Keratinocyte (primary cell): ENCODE data around the gene CCNG2.

Source experiments
- EZH2 ChIP-seq: IDR thresholded peaks from one replicate; pipeline ENCODE4 v1.6.1; 2012; ENCODE audit warnings: inconsistent platforms, mild to moderate bottlenecking, low read length, moderate library complexity
- TF ChIP-seq, protein P1 (sequence below), 3 experiments: IDR thresholded peaks in 1 of 3; conservative IDR thresholded peaks in 1 of 3; optimal IDR thresholded peaks in 1 of 3; 2 replicates in 2 of 3; 3 replicates in 1 of 3; pipeline versions ENCODE3 to v1.5.1; 2011; ENCODE audit warnings: low read length in 3 of 3, mild to moderate bottlenecking in 3 of 3, moderate library complexity in 2 of 3, control low read depth in 1 of 3, inconsistent platforms in 1 of 3; ENCODE audit not compliant: insufficient read depth in 2 of 3; ENCODE audit errors: extremely low read depth in 1 of 3

- TF ChIP-seq, protein P1, sequence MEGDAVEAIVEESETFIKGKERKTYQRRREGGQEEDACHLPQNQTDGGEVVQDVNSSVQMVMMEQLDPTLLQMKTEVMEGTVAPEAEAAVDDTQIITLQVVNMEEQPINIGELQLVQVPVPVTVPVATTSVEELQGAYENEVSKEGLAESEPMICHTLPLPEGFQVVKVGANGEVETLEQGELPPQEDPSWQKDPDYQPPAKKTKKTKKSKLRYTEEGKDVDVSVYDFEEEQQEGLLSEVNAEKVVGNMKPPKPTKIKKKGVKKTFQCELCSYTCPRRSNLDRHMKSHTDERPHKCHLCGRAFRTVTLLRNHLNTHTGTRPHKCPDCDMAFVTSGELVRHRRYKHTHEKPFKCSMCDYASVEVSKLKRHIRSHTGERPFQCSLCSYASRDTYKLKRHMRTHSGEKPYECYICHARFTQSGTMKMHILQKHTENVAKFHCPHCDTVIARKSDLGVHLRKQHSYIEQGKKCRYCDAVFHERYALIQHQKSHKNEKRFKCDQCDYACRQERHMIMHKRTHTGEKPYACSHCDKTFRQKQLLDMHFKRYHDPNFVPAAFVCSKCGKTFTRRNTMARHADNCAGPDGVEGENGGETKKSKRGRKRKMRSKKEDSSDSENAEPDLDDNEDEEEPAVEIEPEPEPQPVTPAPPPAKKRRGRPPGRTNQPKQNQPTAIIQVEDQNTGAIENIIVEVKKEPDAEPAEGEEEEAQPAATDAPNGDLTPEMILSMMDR (optimal IDR thresholded peaks at IDR 0.05 in 1 of 3, IDR thresholded peaks at IDR 0.05 in 1 of 3, conservative IDR thresholded peaks at IDR 0.05 in 1 of 3; ENCODE audit: extremely low read depth in 1 of 3, insufficient read depth in 2 of 3, low read length in 3 of 3): no peak
- TF ChIP-seq EZH2: no peak
Measured at GRCh38 chr4:77156912-77157858, at the start of gene CCNG2.
